NB4 (cell line): Measurements from ENCODE around the gene GALK2.
"Not testable (repeated sequence)": the region's sequence is repeated elsewhere in the genome, so short reads cannot be mapped to it uniquely, and the experiment has no call there.

Source experiments
- DNase-seq: peaks from one replicate; pipeline ENCODE4 v3.0.0; 2010; ENCODE audit warnings: low read depth
- H3K4me3 ChIP-seq: one replicate; pipeline ENCODE4 v1.5.1; 2011; ENCODE audit warnings: mild to moderate bottlenecking, low read depth, low read length, moderate library complexity
- CTCF ChIP-seq: IDR thresholded peaks from one replicate; pipeline ENCODE4 v1.5.1; 2012; ENCODE audit warnings: low read depth, low read length
- MAX ChIP-seq: IDR thresholded peaks from 2 replicates; pipeline ENCODE4 v1.6.1; 2011; ENCODE audit warnings: low read depth, low read length
- MYC ChIP-seq: IDR thresholded peaks from 2 replicates; pipeline ENCODE4 v1.6.1; 2011; ENCODE audit warnings: low read depth, low read length
- POLR2A ChIP-seq: IDR thresholded peaks from 2 replicates; pipeline ENCODE4 v1.6.1; 2011; ENCODE audit warnings: mild to moderate bottlenecking; ENCODE audit not compliant: insufficient read length; ENCODE audit errors: extremely low read depth

The GALK2 gene

GRCh38 chr15:49171790-49172189, 1.7 kb downstream of the GALK2 start:
- no peak for DNase-seq
- H3K4me3 ChIP-seq = peak overlapping the region; percentile 92
- TF ChIP-seq MYC (no peak), CTCF (no peak), POLR2A (no peak), MAX (no peak)

- peak; percentile 18 for DNase-seq
- TF ChIP-seq POLR2A = no peak
- no peak for TF ChIP-seq MYC
- no peak for TF ChIP-seq MAX
- no peak for TF ChIP-seq CTCF
- no peak overlapping the region for H3K4me3 ChIP-seq
These were observed 4.9 kb downstream of the GALK2 start for GRCh38 chr15:49174902-49175301.

- not testable (repeated sequence) for H3K4me3 ChIP-seq, DNase-seq
These were observed 5.7 kb downstream of the GALK2 start for GRCh38 chr15:49175582-49176397.

- no peak for DNase-seq
- TF ChIP-seq CTCF = no peak
- no peak for TF ChIP-seq POLR2A
- TF ChIP-seq MYC = no peak
- H3K4me3 ChIP-seq = no peak overlapping the region
These were observed 8.4 kb downstream of the GALK2 start for GRCh38 chr15:49178497-49178896.

GRCh38 chr15:49179433-49180190, 9.6 kb downstream of the GALK2 start:
- no peak overlapping the region for H3K4me3 ChIP-seq
- TF ChIP-seq MYC = no peak
- TF ChIP-seq POLR2A = no peak
- TF ChIP-seq CTCF = no peak
- TF ChIP-seq MAX = no peak
- no peak for DNase-seq

GRCh38 chr15:49182128-49182527, 12.1 kb downstream of the GALK2 start:
- no peak overlapping the region for H3K4me3 ChIP-seq
- no peak for DNase-seq
- TF ChIP-seq CTCF = no peak
- TF ChIP-seq MAX = no peak
- TF ChIP-seq MYC = no peak
- TF ChIP-seq POLR2A = no peak

GRCh38 chr15:49183741-49184140, 13.7 kb downstream of the GALK2 start:
- DNase-seq, H3K4me3 ChIP-seq: not testable (repeated sequence)
